Activated CD4-positive, alpha-beta T cell treated with anti-CD3 and anti-CD28 coated beads, Interleukin-2, amount 50 U/mL, for 4 hours (primary cell): ENCODE results near the gene TBCK.
"Not testable (repeated sequence)": the region's sequence is repeated elsewhere in the genome, so short reads cannot be mapped to it uniquely, and the experiment has no call there.

Experiments
- DNase-seq, 2 experiments: peaks; one replicate each; pipeline ENCODE4 v3.0.0-alpha.2; 2020

TBCK gene

GRCh38 chr4:106315968-106316772 is at the start of gene TBCK, which contains the start of gene AIMP1:
TSS of gene TBCK (minus strand) at chr4:106316209. CDS start at chr4:106308960, 7,249 bp downstream.
TSS of gene AIMP1 (plus strand) at chr4:106316550. CDS start at chr4:106325010, 8,460 bp downstream.
- DNase-seq: peak; percentile 85

DNA sequence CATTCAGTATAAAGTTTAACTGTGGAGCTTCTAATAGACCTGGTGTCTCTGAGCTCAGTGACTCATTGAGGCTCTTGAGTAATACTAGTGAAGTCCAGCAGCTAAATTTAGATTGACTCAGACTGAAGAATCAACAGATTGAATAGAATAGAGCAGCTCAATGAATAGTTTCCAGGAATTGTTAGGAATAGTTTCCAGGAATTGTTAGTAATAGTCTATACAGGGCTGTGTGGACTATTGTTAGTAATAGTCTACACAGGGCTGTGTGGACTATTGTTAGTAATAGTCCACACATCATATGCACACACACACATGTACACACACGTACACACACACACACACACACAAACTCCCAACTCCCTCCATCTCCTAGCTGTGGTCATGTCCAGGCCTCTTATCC is 49.6 kb upstream of the TBCK start:
- no peak for DNase-seq

DNA sequence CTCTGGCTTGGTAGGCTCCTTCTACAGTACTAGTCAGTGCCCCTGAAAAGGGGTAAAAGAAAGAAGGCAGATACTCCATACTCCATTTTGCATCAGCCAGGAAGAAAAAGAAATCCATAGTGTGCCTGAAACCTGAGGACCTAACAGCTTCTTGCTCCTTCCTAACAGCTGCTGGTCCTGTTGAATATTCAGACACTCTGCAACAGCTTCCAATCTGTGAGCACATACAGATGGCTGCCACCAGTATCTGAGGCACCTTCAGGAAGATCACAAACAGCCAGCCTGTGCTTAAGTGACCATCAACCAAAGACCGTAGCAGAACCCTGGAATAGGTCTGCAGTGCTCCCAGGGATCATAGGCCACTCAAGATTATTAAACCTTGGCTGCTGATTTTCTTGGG is 48.3 kb upstream of the TBCK start:
- no peak for DNase-seq

DNA sequence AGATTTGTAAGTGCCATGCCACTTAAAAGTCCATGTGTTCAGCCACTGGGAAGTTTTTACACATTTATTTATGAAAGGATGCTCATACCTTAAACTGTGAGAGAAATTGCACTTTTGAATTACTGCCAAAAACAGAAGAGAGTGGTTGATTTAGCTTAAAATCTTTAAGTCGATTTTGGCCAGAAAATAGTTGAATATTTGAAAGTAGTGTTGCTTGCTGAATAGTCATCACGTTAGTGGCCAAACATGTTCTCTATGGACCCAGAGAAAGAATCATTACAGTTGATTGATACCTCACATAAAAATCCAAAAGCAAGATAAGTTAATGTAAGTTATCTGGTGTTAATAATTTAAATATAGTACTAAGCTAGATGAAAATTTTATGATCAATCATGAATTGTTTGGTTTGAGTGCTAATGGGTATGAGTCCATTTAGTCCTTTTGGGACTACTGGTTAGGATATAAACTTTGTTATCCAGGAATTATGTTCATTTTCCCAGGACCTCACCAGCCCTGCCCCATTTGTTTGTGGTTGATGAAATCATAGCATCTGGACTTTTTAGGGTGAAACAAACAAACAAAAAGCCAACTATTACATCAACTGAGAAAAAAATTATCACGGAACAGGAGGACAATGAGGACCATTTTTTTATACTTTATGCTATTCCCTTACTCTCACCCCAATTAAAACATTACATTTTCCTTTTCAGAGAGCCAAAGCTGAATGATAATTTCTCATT is 46.2 kb upstream of the TBCK start:
- DNase-seq: no peak

- no peak for DNase-seq
Measured at GRCh38 chr4:106358899-106359298, 42.9 kb upstream of the TBCK start.

- DNase-seq: no peak
Measured at GRCh38 chr4:106355193-106355592, 39.2 kb upstream of the TBCK start.

DNA sequence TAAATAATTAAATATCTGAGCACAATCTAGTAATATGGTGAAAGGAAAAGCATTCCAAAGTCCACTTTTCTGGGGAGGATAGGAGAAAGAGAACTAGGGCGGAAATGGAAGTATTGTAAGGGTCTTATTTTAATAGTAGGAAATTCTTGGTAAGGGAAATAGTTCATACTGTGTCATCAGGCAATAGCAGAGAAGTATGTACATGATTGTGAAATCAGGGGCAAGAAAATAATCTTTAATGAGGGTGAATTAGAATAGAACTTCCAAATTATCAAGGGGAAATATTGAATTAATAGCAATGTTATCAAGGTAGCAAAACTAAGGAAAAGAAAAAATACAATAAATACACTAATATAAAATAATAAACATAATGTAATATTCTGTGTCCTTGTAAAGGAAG is 37.8 kb upstream of the TBCK start:
- no peak for DNase-seq

- no peak for DNase-seq
Measured at GRCh38 chr4:106351016-106351415, 35.0 kb upstream of the TBCK start.

DNA sequence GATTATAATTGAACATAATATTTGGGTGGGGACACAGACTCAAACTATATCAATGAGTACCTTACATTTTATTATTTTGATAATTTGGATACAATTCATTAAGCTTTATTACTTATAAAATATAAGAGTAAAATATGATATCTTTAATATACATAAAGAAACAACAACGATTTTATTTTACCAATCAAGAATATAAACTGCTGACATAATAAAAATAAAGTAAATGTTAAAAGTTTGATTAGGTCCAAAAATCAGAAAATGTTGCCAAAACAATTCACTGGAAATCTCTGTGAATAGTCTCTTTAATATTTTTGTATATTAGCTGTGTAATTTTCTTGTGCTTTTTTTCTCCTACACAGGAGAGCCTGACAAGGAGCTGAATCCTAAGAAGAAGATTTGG is 31.2 kb upstream of the TBCK start:
- no peak for DNase-seq

- DNase-seq: no peak
Measured at GRCh38 chr4:106344647-106344970, 28.6 kb upstream of the TBCK start.

DNA sequence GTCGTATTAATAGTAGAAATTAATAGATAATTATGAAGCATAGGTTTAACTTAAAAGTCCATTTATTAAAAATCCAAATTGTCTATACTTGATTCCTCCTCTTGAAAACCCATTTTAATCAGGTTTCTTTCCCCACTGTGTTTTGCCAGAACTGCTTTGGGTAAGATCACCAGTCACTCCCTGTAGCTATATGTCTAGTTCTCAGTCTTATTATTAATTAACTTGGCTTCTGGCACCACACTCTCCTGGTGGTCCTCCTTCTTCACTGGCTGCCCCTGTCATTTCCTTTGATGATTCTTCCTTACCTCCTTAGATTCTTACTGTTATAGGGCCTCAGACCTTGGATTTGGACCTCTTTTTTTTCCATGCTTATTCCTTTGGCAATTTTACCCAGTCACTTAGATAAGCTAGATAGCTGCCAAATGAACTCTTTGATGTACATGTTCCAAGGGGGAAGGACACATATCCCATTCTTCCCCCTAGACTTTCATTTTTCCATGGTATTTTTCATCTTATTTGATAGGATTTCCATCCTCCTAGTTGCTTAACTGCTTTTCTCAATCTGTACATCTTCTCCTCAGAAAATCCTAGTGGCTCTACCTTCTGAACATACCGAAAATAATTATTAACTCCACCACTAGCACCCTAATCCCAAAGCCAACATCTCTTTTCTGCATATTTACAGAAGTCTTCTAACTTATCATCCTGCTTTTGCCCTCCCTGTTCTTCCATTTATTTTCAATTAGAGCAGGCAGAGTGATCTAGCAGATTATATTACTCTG is 28.0 kb upstream of the TBCK start:
- DNase-seq: no peak

DNA sequence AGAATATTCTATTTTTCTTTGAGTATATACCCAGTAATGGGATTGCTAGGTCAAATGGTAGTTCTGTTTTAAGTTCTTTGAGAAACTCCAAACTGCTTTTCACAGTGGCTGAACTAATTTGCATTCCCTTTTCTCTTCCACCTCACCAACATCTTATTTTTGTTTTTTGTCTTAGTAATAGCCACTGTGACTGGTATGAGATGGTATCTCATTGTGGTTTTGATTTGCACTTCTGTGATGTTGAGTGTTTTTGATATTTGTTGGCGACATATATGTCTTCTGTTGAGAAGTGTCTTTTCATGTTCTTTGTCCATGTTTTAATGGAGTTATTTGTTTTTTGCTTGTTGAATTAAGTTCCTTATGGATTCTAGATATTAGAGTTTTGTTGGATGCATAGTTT is 24.8 kb upstream of the TBCK start:
- DNase-seq: no peak

DNA sequence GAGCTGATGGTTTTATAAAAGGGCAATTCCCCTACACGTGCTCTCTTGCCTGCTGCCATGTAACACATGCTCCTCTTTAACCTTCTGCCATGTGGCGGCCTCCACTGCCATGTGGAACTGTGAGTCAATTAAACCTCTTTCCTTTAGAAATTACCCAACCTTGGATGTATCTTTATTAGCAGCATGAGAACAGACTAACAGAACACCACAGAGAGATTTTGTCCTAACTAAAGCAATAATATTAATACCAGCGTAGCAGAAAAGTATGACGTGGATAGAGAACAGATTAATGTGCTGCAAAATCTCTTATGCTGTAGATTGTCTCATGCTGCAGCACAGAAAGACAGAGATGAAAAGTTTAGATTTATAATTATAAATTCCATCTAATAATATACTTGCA is 23.4 kb upstream of the TBCK start:
- DNase-seq: no peak

GRCh38 chr4:106338671-106339070 is 22.7 kb upstream of the TBCK start:
- no peak for DNase-seq

DNA sequence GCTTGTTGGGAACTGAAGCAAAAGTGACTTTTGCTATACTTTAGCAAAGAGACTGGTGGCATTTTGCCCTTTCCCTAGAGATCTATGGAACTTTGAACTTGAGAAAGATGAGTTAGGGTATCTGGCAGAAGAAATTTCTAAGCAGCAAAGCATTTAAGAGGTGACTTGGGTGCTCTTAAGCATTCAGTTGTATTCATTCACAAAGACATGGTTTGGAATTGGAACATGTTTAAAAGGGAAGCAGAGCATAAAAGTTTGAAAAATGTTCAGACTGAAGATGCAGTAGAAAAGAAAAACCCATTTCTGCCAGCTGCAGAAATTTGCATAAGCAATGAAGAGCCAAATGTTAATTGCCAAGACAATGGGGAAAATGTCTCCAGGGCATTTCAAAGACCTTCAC is 21.9 kb upstream of the TBCK start:
- no peak for DNase-seq

DNA sequence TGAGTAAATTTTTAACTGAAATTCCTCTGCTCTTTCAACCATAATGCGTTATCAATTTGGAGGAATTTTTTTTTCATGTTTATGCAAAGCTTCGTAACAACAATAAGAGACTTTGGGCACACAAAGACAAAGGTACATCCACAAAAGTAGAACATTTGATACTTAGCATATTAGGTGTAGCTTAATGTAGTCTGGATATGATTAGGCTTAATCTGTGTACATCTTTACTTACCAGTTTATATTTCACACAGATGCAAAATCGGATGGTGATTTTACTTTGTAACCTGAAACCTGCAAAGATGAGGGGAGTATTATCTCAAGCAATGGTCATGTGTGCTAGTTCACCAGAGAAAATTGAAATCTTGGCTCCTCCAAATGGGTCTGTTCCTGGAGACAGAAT is 20.6 kb upstream of the TBCK start:
- DNase-seq: no peak

DNA sequence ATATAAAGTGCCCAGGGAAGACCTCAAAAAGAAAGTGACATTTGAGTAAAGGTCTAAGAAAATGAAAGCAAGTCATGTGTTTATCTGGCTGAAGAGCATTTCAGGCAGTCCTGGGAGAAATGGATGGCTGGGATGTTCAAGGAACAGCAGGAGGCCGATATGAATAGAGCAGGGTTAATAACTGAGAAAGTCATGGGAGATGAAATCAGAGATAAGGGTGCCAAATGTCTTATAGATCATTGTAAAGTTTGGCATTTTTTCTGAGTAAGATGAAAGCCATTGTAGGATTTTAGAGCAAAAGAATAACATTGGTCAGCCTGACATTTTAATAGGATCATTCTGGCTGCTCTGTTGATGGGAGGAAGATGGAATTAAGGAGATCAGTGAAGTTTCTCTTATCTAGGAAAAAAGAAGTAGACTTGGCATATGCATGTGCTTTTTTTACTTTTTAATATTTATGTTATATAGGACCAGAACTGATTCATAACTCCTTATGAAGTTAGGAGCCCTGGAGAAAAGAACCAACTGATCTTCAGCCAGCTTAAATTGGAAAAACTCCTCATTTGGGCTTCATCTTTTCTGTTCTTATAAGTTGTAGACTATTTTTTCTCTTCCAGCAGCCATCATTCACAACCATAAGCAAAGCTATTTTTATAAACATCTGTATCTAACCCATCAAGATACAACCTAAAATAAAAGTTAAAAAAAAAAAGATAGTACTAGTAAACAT is 18.9 kb upstream of the TBCK start:
- DNase-seq: no peak

- no peak for DNase-seq
Measured at GRCh38 chr4:106333186-106333585, 17.2 kb upstream of the TBCK start.

- no peak for DNase-seq
Measured at GRCh38 chr4:106329041-106329618, 13.1 kb upstream of the TBCK start.

DNA sequence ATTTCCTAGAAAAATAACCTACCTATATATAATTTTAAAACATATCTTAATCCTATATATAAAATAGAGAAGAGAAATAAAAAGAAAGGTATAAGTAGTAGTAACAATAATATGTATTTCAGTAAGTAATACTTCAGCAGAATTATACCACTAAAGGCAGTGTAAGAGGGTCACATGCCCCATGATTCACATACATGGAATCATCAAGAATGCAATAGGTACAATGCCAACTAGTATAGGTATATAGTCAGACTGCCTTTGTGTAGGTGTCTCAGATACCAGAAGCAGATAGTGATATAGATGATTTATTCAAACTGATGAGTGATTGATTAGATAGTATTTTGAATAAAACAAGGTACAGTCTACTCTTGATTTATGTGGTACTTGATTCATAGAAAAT is 9.8 kb upstream of the TBCK start:
- DNase-seq: no peak

- no peak for DNase-seq
Measured at GRCh38 chr4:106323119-106323518, 7.1 kb upstream of the TBCK start.

DNA sequence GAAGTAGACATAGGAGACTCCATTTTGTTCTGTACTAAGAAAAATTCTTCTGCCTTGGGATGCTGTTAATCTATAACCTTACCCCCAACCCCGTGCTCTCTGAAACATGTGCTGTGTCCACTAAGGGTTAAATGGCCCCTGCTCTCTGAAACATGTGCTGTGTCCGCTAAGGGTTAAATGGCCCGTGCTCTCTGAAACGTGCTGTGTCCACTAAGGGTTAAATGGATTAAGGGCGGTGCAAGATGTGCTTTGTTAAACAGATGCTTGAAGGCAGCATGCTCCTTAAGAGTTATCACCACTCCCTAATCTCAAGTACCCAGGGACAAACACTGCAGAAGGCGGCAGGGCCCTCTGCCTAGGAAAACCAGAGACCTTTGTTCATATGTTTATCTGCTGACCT is 5.8 kb upstream of the TBCK start:
- DNase-seq: not testable (repeated sequence)

GRCh38 chr4:106321168-106321567 is 5.2 kb upstream of the TBCK start:
- DNase-seq: not testable (repeated sequence)
